Measurements from ENCODE around the gene ROR1.

Gene ROR1

DNA sequence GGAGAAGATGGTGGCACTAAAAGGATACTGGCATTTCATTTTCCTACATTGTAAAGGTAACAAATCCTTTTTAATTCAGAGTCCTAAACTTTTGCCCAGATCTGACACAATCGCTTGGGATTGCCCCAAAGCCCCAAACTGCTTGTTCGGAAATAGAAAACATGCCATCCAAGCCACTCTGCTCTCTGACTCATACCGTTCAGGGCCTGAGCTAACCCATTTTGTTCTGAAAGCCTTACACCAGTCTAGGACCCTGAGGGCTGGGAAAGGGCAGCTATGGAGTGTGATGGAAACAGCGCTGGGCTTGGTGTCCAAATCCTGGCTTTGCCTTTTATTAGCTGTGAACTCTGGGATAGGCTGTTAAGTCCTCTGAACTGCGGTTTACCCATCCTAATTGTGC is 270.2 kb downstream of the ROR1 start:
- in situ Hi-C loops (cut with MboI; ENCODE audit: low sequenced_read_pairs) = no loop called here

- in situ Hi-C loops (cut with MboI; ENCODE audit: low sequenced_read_pairs) = no loop called here
Observed at GRCh38 chr1:64046243-64046642, 272.4 kb downstream of the ROR1 start.

DNA sequence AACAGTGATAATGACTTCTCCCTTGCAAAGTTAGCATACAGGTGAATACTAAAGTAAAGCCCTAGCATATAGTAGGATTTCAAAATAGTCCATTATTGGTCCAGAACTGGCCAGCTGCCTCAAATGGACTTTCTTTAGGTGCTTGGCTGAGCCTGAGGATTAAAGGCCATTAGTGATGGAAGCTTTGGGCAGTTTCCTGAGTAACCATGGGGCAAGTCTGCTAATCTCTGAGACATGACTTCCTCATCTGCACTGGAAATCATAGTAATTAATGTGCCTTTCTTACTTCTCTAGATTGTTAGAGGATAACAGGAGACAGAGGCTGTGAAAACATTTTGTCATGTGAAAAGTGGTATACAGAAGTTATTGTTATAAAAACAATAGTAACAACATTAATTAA is 273.1 kb downstream of the ROR1 start:
- in situ Hi-C loops (cut with MboI; ENCODE audit: low sequenced_read_pairs) = no loop called here

DNA sequence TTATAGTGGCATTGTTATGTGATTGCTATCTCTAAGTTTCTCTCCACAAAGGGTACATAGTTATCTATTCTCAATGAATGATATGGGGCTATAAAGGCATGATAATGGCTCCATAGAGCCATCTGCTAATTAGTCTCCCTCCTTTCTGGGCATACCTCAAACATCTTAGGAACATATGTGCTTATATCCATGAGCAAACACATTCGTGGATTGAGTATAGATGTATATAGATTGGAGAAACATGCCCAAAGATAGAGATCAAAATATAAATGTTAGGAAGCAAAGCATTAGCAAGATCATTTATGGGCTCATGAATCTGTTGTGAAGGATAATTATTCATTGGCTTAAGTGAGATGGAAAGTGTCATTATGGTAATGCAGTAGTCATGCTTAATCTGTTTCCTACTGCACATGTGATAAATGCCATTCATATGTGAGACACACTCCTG is 273.8 kb downstream of the ROR1 start:
- in situ Hi-C loops (cut with MboI; ENCODE audit: low sequenced_read_pairs) = no loop called here

- in situ Hi-C loops (cut with MboI; ENCODE audit: low sequenced_read_pairs) = no loop called here
Observed at GRCh38 chr1:64049900-64050540, 276.2 kb downstream of the ROR1 start.

- in situ Hi-C loops (cut with MboI; ENCODE audit: low sequenced_read_pairs) = no loop called here
Observed at GRCh38 chr1:64050601-64051000, 276.8 kb downstream of the ROR1 start.

GRCh38 chr1:64051796-64052195 is 278.0 kb downstream of the ROR1 start:
- in situ Hi-C loops (cut with MboI; ENCODE audit: low sequenced_read_pairs) = no loop called here

DNA sequence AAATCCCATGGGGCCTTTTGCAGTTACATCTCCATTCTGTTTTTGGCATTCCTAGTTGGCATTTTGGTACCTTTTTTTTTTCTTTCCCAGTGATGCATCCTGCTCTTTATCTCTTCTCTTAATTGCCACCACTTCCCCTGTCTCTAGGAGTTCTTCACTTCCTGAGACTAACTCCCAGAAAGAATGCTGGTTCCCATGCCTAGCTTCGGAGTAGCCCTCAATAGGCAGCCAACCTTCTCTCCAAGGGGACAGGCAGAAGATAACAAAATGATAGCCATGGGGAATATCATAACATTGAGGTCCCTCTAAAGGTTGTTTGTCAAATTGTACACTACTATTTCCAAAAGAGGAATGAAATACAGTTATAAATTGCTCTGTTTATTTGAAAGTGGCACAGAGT is 279.0 kb downstream of the ROR1 start:
- in situ Hi-C loops (cut with MboI; ENCODE audit: low sequenced_read_pairs) = no loop called here

GRCh38 chr1:64055310-64055709 is 281.5 kb downstream of the ROR1 start:
- in situ Hi-C loops (cut with MboI; ENCODE audit: low sequenced_read_pairs) = no loop called here

- in situ Hi-C loops (cut with MboI; ENCODE audit: low sequenced_read_pairs) = no loop called here
Observed at GRCh38 chr1:64059556-64059955, 285.7 kb downstream of the ROR1 start.

DNA sequence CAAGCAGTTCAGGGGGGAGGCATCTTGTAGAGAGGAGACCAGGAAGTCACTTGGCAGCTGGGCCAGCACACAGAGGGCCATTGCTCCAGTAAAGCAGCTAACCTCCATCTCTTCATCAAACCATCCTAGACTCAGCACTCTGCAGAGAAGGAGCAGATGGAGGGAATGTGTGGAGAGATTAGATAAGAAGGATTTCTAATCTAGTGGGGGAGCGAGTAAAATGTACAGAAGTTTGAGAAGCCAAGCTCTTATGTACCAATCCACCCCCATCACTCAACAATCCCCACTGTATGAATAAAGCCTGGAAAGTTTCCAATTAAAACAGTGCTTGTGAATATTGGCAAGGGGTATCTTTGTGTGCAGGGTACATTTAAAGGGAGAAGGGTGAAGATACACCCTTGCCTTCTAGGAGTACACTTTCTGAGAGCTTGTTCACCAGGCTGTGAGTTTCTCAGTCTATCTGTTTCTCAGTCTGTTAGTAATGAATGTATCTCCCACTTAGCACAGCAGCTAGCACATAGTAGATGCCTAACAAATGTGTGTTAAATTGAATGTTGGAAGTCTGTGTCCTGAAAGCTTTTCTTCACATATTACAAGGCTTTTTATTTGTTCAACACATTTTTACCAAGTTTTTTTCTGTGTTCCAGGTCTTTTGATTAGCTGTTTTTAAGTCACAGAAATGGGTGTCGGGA is 286.9 kb downstream of the ROR1 start:
- in situ Hi-C loops (cut with MboI; ENCODE audit: low sequenced_read_pairs) = no loop called here

DNA sequence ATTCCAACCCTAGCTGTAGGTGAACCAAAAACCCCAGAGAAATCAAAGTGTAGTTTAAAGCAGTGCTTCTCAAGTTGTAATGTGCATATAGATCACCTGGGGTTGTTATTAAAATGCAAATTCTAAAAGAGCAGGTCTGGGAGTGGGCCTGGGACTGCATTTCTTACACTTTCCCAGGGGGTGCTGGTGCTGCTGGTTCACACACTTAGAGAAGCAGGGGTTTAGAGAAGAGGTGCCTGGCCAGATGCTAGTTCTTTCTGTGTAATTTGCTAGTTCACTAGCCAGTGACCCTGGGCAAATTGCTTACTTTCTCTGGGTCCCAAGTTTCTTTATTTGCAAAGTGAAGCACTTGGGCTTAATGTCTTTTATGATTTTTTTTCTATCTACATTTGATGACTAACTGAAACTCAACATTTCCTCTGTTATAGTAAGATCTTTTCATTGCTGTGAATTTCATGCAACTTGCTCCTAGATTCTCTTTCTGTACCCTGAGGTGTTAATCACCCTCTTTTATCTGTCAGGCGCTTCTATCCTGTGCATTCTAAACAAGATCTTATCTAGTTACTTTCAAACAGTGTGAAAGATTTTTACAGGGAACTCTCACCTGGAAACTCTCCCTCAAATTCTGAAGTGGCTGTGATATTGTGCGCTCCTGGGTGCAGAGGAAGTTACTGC is 287.8 kb downstream of the ROR1 start:
- in situ Hi-C loops (cut with MboI; ENCODE audit: low sequenced_read_pairs) = no loop called here

DNA sequence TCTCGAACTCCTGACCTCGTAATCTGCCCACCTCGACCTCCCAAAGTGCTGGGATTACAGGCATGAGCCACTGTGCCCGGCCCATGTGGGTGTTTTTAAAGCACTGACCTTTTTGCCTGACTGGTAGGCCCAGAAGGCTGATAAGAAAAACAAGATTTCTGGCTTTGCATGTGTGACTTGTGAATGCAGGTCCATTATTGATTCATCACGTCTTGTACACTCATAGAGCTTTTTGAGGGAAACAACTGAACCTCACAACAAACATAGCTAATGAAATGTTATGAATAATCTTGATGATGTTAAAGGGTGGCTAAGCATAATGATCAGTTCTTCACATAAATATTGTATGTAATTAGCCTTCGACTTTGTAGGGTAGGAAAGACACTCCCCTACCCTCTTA is 288.7 kb downstream of the ROR1 start:
- in situ Hi-C loops (cut with MboI; ENCODE audit: low sequenced_read_pairs) = no loop called here

- in situ Hi-C loops (cut with MboI; ENCODE audit: low sequenced_read_pairs) = no loop called here
Observed at GRCh38 chr1:64062941-64063581, 289.2 kb downstream of the ROR1 start.

DNA sequence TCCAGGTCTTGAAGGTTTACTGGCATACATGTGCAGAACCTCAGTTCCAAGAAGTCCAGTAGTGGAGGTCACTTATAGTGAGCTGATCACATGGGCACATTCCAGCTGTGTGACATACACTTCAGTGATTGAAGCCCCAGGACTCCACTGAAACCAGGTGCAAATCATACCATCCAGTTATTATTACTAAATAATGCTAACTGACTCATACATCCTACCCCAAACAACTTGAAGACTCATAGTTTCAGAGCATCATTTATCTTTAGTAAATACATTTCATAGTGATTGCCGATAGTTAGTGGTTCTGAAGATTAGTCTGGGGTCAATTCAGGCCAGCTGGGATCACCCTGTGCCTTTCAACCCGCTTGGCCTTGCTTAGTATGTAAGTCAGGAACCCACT is 291.8 kb downstream of the ROR1 start:
- in situ Hi-C loops (cut with MboI; ENCODE audit: low sequenced_read_pairs) = no loop called here

GRCh38 chr1:64072089-64072793 is 298.4 kb downstream of the ROR1 start:
- in situ Hi-C loops (cut with MboI; ENCODE audit: low sequenced_read_pairs) = no loop called here

- in situ Hi-C loops (cut with MboI; ENCODE audit: low sequenced_read_pairs) = no loop called here
Observed at GRCh38 chr1:64073705-64074104, 299.9 kb downstream of the ROR1 start.

GRCh38 chr1:64074767-64075166 is 300.9 kb downstream of the ROR1 start:
- in situ Hi-C loops (cut with MboI; ENCODE audit: low sequenced_read_pairs) = no loop called here

- in situ Hi-C loops (cut with MboI; ENCODE audit: low sequenced_read_pairs) = no loop called here
Observed at GRCh38 chr1:64077281-64077940, 303.6 kb downstream of the ROR1 start.

DNA sequence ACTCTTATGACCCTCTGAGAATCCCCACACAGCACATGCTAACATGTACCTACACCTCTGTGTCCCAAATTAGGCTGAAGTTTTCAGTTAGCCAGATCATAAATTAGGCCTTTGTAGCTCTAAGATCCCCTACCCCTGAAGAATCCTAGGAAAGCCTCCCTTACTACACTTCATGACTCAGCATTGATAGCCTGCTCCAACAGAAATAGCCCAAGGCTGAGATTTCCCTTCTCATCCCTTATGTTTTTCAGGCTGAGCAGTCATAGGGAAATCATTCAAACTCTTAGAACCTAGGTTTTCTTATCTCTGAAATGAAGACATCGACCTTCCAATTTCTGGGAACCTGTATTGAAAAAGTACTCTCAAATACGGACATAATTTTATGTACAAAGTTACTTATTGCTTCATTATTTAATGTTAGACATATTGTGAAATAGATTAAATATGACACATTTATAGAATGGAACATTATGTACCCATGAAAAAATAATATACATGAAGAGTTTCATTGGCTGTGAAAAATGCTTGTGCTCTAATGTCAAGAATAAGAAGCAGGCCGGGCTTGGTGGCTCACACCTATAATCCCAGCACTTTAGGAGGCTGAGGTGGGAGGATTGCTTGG is 307.2 kb downstream of the ROR1 start:
- in situ Hi-C loops (cut with MboI; ENCODE audit: low sequenced_read_pairs) = no loop called here
